GM23338 (cell line): ENCODE data around the gene MAGOH. TPM values are rescaled to one million over a fixed set of nuclear protein-coding genes. Genes with fewer than 3 reads are reported as not detected.

ENCODE experiments used
- ATAC-seq: fragments of 200-7000 bp; cut with Tn5 transposase; 3 replicates; pipeline ENCODE4 v1.9.1; 2020
- DNase-seq: peaks from one replicate; pipeline ENCODE4 v3.0.0-alpha.2; 2015; ENCODE audit warnings: low spot score
- H2AFZ ChIP-seq: fragments of 200-600 bp; sonication (generic); 2 replicates; pipeline ENCODE4 v1.8.0; 2016; ENCODE audit warnings: antibody characterized with exemption, mild to moderate bottlenecking, moderate library complexity
- H3F3A ChIP-seq: fragments of 200-600 bp; sonication (generic); replicated peaks from 2 replicates; pipeline ENCODE4 v1.8.0; 2017; ENCODE audit warnings: antibody characterized with exemption, mixed run types, low read depth
- H3K27ac ChIP-seq: fragments of 200-600 bp; sonication (generic); 2 replicates; pipeline ENCODE4 v1.6.1; 2016; ENCODE audit warnings: low read depth
- H3K27me3 ChIP-seq: fragments of 200-600 bp; sonication (generic); 2 replicates; pipeline ENCODE4 v1.8.0; 2016; ENCODE audit warnings: mild to moderate bottlenecking, mixed run types, moderate library complexity; ENCODE audit not compliant: insufficient read depth
- H3K36me3 ChIP-seq: fragments of 200-600 bp; sonication (generic); 2 replicates; pipeline ENCODE4 v1.8.0; 2016; ENCODE audit warnings: mild to moderate bottlenecking; ENCODE audit not compliant: insufficient read depth
- H3K4me1 ChIP-seq: fragments of 200-600 bp; sonication (generic); 2 replicates; pipeline ENCODE4 v1.8.0; 2016; ENCODE audit warnings: mild to moderate bottlenecking, moderate library complexity; ENCODE audit not compliant: insufficient read depth
- H3K4me2 ChIP-seq: fragments of 200-600 bp; sonication (generic); 2 replicates; pipeline ENCODE4 v1.7.1; 2017; ENCODE audit warnings: mixed run types
- H3K4me3 ChIP-seq: fragments of 200-600 bp; sonication (generic); 2 replicates; pipeline ENCODE4 v1.6.1; 2016; ENCODE audit warnings: mixed run types
- H3K79me2 ChIP-seq: fragments of 200-600 bp; sonication (generic); replicated peaks from 2 replicates; pipeline ENCODE4 v1.8.0; 2017; ENCODE audit warnings: mild to moderate bottlenecking; ENCODE audit not compliant: insufficient read depth
- H3K9me2 ChIP-seq: fragments of 200-600 bp; sonication (generic); 2 replicates; pipeline ENCODE4 v1.8.0; 2017; ENCODE audit not compliant: insufficient read depth
- H4K20me1 ChIP-seq: fragments of 200-600 bp; sonication (generic); replicated peaks from 2 replicates; pipeline ENCODE4 v1.8.0; 2017; ENCODE audit warnings: mild to moderate bottlenecking; ENCODE audit not compliant: insufficient read depth
- H3K27ac Mint-ChIP-seq: 2 replicates; pipeline ENCODE4 v1.8.0; 2020; ENCODE audit warnings: inconsistent platforms, mild to moderate bottlenecking, moderate library complexity, mixed read lengths
- H3K27me3 Mint-ChIP-seq: 3 replicates; pipeline ENCODE4 v1.8.0; 2022; ENCODE audit warnings: low read depth, mild to moderate bottlenecking, moderate library complexity, mixed read lengths, inconsistent platforms; ENCODE audit not compliant: insufficient read depth, poor library complexity
- H3K36me3 Mint-ChIP-seq: 3 replicates; pipeline ENCODE4 v1.8.0; 2021; ENCODE audit warnings: low read depth, mild to moderate bottlenecking, inconsistent platforms, moderate library complexity, mixed read lengths
- H3K4me1 Mint-ChIP-seq: 3 replicates; pipeline ENCODE4 v1.8.0; 2020; ENCODE audit warnings: mild to moderate bottlenecking, inconsistent platforms, mixed read lengths
- H3K4me3 Mint-ChIP-seq: 3 replicates; pipeline ENCODE4 v1.8.0; 2021; ENCODE audit warnings: moderate library complexity, mild to moderate bottlenecking, inconsistent platforms, mixed read lengths
- H3K9me3 Mint-ChIP-seq: 3 replicates; pipeline ENCODE4 v1.8.0; 2020; ENCODE audit warnings: moderate library complexity, mild to moderate bottlenecking, inconsistent platforms, mixed read lengths
- CREB1 ChIP-seq: fragments of 250-450 bp; sonication (Bioruptor Pico); IDR thresholded peaks from 2 replicates; pipeline ENCODE4 v1.5.0; 2020; ENCODE audit warnings: low read depth, mild to moderate bottlenecking, moderate library complexity
- EZH2 ChIP-seq: fragments of 200-600 bp; sonication (generic); IDR thresholded peaks from one replicate; pipeline ENCODE4 v1.8.0; 2017; ENCODE audit warnings: antibody characterized with exemption, mild to moderate bottlenecking, low read depth; ENCODE audit not compliant: unreplicated experiment
- EZH2phosphoT487 ChIP-seq: fragments of 200-600 bp; sonication (generic); IDR thresholded peaks from one replicate; pipeline ENCODE4 v1.8.1; 2018; ENCODE audit warnings: antibody characterized with exemption; ENCODE audit not compliant: unreplicated experiment
- JUNB ChIP-seq: IDR thresholded peaks from one replicate; pipeline ENCODE4 v1.6.1; 2016; ENCODE audit warnings: antibody characterized with exemption; ENCODE audit not compliant: unreplicated experiment
- NANOG ChIP-seq: IDR thresholded peaks from 2 replicates; pipeline ENCODE4 v1.6.1; 2016; ENCODE audit warnings: antibody characterized with exemption, borderline replicate concordance
- STAT1 ChIP-seq: IDR thresholded peaks from one replicate; pipeline ENCODE4 v1.6.1; 2016; ENCODE audit warnings: antibody characterized with exemption; ENCODE audit not compliant: unreplicated experiment
- ZNF114 ChIP-seq: fragments of 250-450 bp; sonication (Bioruptor Pico); IDR thresholded peaks from 2 replicates; pipeline ENCODE4 v1.5.0; 2020; ENCODE audit warnings: mild to moderate bottlenecking, moderate library complexity
- polyA plus RNA-seq: library from polyadenylated mRNA; unstranded; fragments of >200 nt; fragmentation: Nextera tagmentation; extraction: Ambion mirVana; gene quantifications from 2 replicates; pipeline ENCODE4 v1.2.1, GENCODE V29; 2016
- total RNA-seq: library from RNA; depleted of rRNA; stranded (reverse); fragments of >200 nt; shearing (Covaris generic); gene quantifications from 2 replicates; pipeline ENCODE4 v1.2.3, GENCODE V29; 2014
- TF ChIP-seq, protein P1 (sequence below): IDR thresholded peaks from 2 replicates; pipeline ENCODE4 v1.6.1; 2016; ENCODE audit warnings: antibody characterized with exemption
- TF ChIP-seq, protein P2 (sequence below): IDR thresholded peaks from one replicate; pipeline ENCODE4 v1.6.1; 2018; ENCODE audit warnings: antibody characterized with exemption; ENCODE audit not compliant: unreplicated experiment

MAGOH gene
- total and polyA plus RNA-seq, 2 experiments from 2014 or later, result 79.3 to 185 TPM

DNA sequence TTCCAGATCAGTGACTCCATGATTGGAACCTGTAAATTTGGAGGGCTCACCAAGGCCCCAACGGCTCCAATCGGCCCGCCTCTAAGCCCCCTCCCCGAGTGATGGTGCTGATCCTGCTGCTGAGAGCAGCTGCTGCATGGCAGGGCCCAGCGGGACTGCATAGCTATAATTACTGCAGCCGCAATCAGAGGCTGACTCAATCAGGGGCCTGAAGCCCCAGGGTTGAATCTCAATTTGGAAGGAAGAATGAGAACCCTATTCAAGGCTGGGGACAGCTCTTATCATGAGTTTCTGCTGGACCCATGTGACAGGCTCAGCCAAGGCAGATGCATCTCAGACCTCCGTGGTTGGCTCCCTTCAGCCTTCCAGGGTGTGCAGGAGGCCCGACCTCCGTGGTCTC is 42.8 kb upstream of the MAGOH start (continued):
- TF ChIP-seq, protein P1, sequence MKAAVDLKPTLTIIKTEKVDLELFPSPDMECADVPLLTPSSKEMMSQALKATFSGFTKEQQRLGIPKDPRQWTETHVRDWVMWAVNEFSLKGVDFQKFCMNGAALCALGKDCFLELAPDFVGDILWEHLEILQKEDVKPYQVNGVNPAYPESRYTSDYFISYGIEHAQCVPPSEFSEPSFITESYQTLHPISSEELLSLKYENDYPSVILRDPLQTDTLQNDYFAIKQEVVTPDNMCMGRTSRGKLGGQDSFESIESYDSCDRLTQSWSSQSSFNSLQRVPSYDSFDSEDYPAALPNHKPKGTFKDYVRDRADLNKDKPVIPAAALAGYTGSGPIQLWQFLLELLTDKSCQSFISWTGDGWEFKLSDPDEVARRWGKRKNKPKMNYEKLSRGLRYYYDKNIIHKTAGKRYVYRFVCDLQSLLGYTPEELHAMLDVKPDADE, result no peak

DNA sequence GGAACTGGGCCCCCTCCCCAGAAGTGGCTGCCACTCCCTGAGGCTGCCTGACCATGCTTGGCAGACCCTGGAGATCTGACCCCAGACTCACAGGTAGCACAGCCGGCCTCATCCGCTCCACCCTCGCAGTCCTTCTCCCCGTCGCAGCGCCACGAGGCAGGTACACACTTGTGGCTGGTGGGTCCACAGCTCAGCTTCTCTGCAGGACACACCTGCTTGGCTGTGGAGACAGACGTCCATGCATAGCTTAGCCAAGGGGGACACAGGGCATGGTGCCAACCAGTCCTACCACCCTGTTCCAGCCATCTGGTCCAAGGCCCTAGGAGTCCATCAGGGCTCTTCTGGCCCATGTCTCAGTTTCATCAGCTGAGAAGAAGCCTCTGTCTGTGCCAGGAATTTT is 42.2 kb upstream of the MAGOH start:
- TF ChIP-seq NANOG (no peak), ZNF114 (CRISPR knock-in tag) (no peak), CREB1 (CRISPR knock-in tag) (no peak), EZH2 (no peak), EZH2phosphoT487 (no peak), STAT1 (no peak), JUNB (no peak)
- TF ChIP-seq, protein P1, result no peak
- TF ChIP-seq, protein P2, sequence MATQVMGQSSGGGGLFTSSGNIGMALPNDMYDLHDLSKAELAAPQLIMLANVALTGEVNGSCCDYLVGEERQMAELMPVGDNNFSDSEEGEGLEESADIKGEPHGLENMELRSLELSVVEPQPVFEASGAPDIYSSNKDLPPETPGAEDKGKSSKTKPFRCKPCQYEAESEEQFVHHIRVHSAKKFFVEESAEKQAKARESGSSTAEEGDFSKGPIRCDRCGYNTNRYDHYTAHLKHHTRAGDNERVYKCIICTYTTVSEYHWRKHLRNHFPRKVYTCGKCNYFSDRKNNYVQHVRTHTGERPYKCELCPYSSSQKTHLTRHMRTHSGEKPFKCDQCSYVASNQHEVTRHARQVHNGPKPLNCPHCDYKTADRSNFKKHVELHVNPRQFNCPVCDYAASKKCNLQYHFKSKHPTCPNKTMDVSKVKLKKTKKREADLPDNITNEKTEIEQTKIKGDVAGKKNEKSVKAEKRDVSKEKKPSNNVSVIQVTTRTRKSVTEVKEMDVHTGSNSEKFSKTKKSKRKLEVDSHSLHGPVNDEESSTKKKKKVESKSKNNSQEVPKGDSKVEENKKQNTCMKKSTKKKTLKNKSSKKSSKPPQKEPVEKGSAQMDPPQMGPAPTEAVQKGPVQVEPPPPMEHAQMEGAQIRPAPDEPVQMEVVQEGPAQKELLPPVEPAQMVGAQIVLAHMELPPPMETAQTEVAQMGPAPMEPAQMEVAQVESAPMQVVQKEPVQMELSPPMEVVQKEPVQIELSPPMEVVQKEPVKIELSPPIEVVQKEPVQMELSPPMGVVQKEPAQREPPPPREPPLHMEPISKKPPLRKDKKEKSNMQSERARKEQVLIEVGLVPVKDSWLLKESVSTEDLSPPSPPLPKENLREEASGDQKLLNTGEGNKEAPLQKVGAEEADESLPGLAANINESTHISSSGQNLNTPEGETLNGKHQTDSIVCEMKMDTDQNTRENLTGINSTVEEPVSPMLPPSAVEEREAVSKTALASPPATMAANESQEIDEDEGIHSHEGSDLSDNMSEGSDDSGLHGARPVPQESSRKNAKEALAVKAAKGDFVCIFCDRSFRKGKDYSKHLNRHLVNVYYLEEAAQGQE, result no peak
- peaks cover 77% of the 10 kb centered on the region for H3K36me3 Mint-ChIP-seq
- peaks cover 9% of the 10 kb centered on the region for H3K27me3 Mint-ChIP-seq
- no peak overlapping the region for H3K4me3 Mint-ChIP-seq
- no peak overlapping the region for H2AFZ ChIP-seq
- H3K36me3 ChIP-seq, result peaks cover 11% of the 10 kb centered on the region; the same call in 1 of the 2 replicates
- H3F3A ChIP-seq, result peaks cover 8% of the 10 kb centered on the region
- DNase-seq (no peak), ATAC-seq (no peak)
- no peaks in the 10 kb centered on the region for H3K9me2 ChIP-seq
- no peaks in the 10 kb centered on the region for H3K9me3 Mint-ChIP-seq
- H3K79me2 ChIP-seq, result no peaks in the 10 kb centered on the region
- H3K4me2 ChIP-seq, result no peak overlapping the region
- no peak overlapping the region for H3K27ac Mint-ChIP-seq
- H4K20me1 ChIP-seq, result no peaks in the 10 kb centered on the region; the same call in 1 of the 2 replicates
- H3K27me3 ChIP-seq, result no peaks in the 10 kb centered on the region
- no peak overlapping the region for H3K27ac ChIP-seq
- H3K4me1 ChIP-seq, result no peaks in the 10 kb centered on the region
- H3K4me1 Mint-ChIP-seq, result peaks cover 3% of the 10 kb centered on the region; the same call in 1 of the 3 replicates
- no peak overlapping the region for H3K4me3 ChIP-seq
